NT2/D1 (cell line): ENCODE results near the gene MVD.

Source experiments
- SUZ12 ChIP-seq: IDR thresholded peaks from 2 replicates; pipeline ENCODE4 v1.6.1; 2011; ENCODE audit not compliant: insufficient read length, insufficient read depth; ENCODE audit errors: extremely low read depth
- YY1 ChIP-seq: IDR thresholded peaks from 2 replicates; pipeline ENCODE4 v1.6.1; 2011; ENCODE audit not compliant: insufficient read length, insufficient read depth
- ZNF274 ChIP-seq: IDR thresholded peaks from 2 replicates; pipeline ENCODE4 v1.6.1; 2011; ENCODE audit warnings: mild to moderate bottlenecking, low read depth, low read length

DNA sequence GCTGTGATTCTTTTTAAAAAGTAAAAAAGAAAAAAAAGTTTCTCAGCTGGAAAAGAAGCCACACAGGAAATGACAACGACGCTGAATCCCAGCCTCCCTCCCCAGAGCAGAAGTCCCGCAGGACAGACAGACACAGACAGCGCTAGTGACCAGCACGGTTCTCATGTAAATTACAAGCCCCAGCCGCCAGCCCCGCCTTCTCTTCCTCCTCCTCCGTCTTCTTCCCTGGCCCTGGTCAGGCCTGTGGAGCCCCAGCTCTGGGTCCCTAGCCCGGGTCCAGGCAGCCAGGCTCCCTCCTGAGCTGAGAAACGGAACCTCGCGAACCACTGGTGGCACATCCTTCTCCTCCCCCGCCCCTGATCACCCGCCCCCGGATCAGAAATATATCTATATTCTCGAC is 31.5 kb downstream of the MVD start:
- no peak for TF ChIP-seq ZNF274
- TF ChIP-seq SUZ12: no peak
- TF ChIP-seq YY1: no peak
